MCF 10A (cell line): ENCODE measurements around the gene PTPRM. TPM values are rescaled to one million over a fixed set of nuclear protein-coding genes. Genes with fewer than 3 reads are reported as not detected.
A peak's percentile ranks its signal among the peaks of the same experiment; 100 is the strongest.
"Not testable (repeated sequence)": the region's sequence is repeated elsewhere in the genome, so short reads cannot be mapped to it uniquely, and the experiment has no call there.

Experiments used
- BruUV-seq: library from RNA; stranded (reverse); fragments of 400-500 nt; replicated peaks from 2 replicates; lab custom pipeline; 2021; lab: Mats Ljungman, UMichigan
- CTCF ChIA-PET: fragments of 300-600 bp; sonication (Branson Sonifier 250); formaldehyde crosslinking; extraction: SDS; loops from one replicate; lab custom pipeline; 2021; ENCODE audit warnings: antibody characterized with exemption, inconsistent platforms; lab: Yijun Ruan, JAX
- POLR2A ChIA-PET: fragments of 300-600, 350-650 bp; sonication (Branson Sonifier 250); formaldehyde crosslinking; extraction: SDS; loops from one replicate; lab custom pipeline; 2020; ENCODE audit warnings: antibody characterized with exemption, inconsistent platforms; lab: Yijun Ruan, JAX
- DNase-seq: peaks from one replicate; pipeline ENCODE4 v3.0.0-alpha.2; 2018; ENCODE audit not compliant: unreplicated experiment
- H3K27ac Mint-ChIP-seq: one replicate; pipeline ENCODE4 v1.8.0; 2022; ENCODE audit warnings: mild to moderate bottlenecking, low read depth, mixed read lengths; ENCODE audit not compliant: unreplicated experiment
- H3K27me3 Mint-ChIP-seq: one replicate; pipeline ENCODE4 v1.8.0; 2022; ENCODE audit warnings: mixed read lengths; ENCODE audit not compliant: insufficient read depth, unreplicated experiment
- H3K36me3 Mint-ChIP-seq: one replicate; pipeline ENCODE4 v1.8.0; 2022; ENCODE audit warnings: mild to moderate bottlenecking, moderate library complexity, mixed read lengths; ENCODE audit not compliant: insufficient read depth, unreplicated experiment
- H3K4me1 Mint-ChIP-seq: one replicate; pipeline ENCODE4 v1.8.0; 2022; ENCODE audit warnings: mixed read lengths; ENCODE audit not compliant: insufficient read depth, unreplicated experiment
- H3K4me3 Mint-ChIP-seq: one replicate; pipeline ENCODE4 v1.8.0; 2022; ENCODE audit warnings: mild to moderate bottlenecking, moderate library complexity, mixed read lengths; ENCODE audit not compliant: unreplicated experiment
- H3K9me3 Mint-ChIP-seq: one replicate; pipeline ENCODE4 v1.8.0; 2022; ENCODE audit warnings: mixed read lengths; ENCODE audit not compliant: unreplicated experiment
- intact Hi-C: fragments of 100-400 bp; cut with micrococcal nuclease; formaldehyde crosslinking; loops from 2 replicates; pipeline ENCODE4 v1.14.1; 2022
- total RNA-seq: library from RNA; stranded (reverse); gene quantifications from 2 replicates; pipeline ENCODE4 v1.2.3, GENCODE V29; 2022
- TF ChIP-seq, protein P1 (sequence below): fragments of 200-600 bp; IDR thresholded peaks from one replicate; pipeline ENCODE4 v1.8.0; 2022; ENCODE audit warnings: antibody characterized with exemption, mild to moderate bottlenecking; ENCODE audit not compliant: unreplicated experiment

The PTPRM gene
- total RNA-seq, 1 experiment from 2014 or later: 82.8 TPM

DNA sequence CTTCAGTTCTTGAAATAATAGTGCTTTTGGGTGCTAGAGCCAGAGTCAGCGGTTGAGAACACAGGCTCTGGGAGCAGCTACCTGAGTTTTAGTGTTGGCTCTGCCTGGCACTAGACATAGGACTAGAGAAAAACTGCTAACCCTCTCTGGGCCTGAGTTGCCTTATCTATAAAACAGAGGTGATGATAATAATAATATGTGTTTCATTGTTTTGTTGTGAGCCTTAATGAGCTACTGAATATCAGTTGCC lies 391.7 kb downstream of the PTPRM start:
- no peaks in the 10 kb centered on the region for H3K9me3 Mint-ChIP-seq
- CTCF ChIA-PET: interaction anchor here (0.9 to 2.2 kb wide), 3 partner anchors 10 to 392 kb away, joined by 3 to 9 read pairs (median 4); partner anchors contain the start of gene PTPRM
- POLR2A ChIA-PET: interaction anchor here (0.8 to 2.5 kb wide), 7 partner anchors 12 to 87 kb away, joined by 3 to 15 read pairs (median 4); no protein-coding TSS in a partner anchor
- no peaks in the 10 kb centered on the region for H3K27me3 Mint-ChIP-seq
- peaks cover 37% of the 10 kb centered on the region for H3K4me1 Mint-ChIP-seq
- H3K27ac Mint-ChIP-seq: peak overlapping the region; percentile 78
- DNase-seq: no peak
- TF ChIP-seq, protein P1, sequence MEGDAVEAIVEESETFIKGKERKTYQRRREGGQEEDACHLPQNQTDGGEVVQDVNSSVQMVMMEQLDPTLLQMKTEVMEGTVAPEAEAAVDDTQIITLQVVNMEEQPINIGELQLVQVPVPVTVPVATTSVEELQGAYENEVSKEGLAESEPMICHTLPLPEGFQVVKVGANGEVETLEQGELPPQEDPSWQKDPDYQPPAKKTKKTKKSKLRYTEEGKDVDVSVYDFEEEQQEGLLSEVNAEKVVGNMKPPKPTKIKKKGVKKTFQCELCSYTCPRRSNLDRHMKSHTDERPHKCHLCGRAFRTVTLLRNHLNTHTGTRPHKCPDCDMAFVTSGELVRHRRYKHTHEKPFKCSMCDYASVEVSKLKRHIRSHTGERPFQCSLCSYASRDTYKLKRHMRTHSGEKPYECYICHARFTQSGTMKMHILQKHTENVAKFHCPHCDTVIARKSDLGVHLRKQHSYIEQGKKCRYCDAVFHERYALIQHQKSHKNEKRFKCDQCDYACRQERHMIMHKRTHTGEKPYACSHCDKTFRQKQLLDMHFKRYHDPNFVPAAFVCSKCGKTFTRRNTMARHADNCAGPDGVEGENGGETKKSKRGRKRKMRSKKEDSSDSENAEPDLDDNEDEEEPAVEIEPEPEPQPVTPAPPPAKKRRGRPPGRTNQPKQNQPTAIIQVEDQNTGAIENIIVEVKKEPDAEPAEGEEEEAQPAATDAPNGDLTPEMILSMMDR: no peak
- H3K36me3 Mint-ChIP-seq: peaks cover 18% of the 10 kb centered on the region
- BruUV-seq: no TSS peak
- intact Hi-C loops: no loop called here
- peak overlapping the region; percentile 55 for H3K4me3 Mint-ChIP-seq

DNA sequence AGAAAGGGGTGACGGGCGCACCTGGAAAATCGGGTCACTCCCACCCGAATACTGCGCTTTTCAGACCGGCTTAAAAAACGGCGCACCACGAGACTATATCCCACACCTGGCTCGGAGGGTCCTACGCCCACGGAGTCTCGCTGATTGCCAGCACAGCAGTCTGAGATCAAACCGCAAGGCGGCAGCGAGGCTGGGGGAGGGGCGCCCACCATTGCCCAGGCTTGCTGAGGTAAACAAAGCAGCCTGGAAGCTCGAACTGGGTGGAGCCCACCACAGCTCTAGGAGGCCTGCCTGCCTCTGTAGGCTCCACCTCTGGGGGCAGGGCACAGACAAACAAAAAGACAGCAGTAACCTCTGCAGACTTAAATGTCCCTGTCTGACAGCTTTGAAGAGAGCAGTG lies 399.6 kb downstream of the PTPRM start:
- H3K27ac Mint-ChIP-seq, BruUV-seq, H3K4me3 Mint-ChIP-seq, H3K9me3 Mint-ChIP-seq, DNase-seq, H3K27me3 Mint-ChIP-seq, H3K4me1 Mint-ChIP-seq, intact Hi-C loops, POLR2A ChIA-PET, CTCF ChIA-PET: not testable (repeated sequence)
- H3K36me3 Mint-ChIP-seq: peaks cover 21% of the 10 kb centered on the region

DNA sequence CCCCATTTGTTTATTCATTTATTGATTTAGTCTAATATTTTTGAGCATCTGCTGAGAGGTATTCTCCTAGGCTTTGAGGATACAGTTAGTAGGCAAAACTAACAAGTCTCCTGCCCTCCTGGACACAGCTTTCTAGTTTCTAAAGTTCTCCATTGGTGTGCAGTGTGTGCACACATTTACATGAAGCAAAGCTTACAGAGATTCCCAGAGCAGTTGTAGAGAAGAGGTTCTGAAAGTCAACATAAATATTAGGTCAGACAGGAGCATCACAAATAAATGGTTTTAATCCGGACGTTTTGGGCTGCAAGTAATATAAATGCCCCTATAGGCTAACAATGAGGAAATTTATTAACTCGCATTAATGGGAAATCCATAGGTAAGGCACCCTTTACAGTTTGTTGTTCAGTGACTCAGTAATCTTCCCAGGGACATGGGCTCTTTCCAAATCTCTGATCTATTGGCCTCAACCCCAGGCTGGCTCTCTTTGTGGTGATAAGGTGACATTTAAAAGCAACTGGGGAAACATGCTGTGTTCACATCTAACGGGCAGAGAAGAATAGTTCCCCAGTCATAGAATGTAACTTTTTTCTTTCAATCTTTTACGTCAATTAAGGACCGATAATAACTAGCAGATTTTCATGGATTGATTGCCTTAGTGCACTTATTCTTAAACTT lies 407.2 kb downstream of the PTPRM start:
- Mint-ChIP-seq H3K4me1 (no peaks in the 10 kb centered on the region), H3K27me3 (no peaks in the 10 kb centered on the region), H3K9me3 (no peaks in the 10 kb centered on the region), H3K4me3 (no peak overlapping the region), H3K36me3 (no peaks in the 10 kb centered on the region), H3K27ac (no peak overlapping the region)
- no peak for DNase-seq
- ChIA-PET POLR2A (no interaction called here), CTCF (interaction anchor here (0.6 kb wide), 1 partner anchor 124 kb away, joined by 3 read pairs; no protein-coding TSS in a partner anchor)
- BruUV-seq: no TSS peak
- TF ChIP-seq, protein P1: no peak
- intact Hi-C loops: no loop called here

DNA sequence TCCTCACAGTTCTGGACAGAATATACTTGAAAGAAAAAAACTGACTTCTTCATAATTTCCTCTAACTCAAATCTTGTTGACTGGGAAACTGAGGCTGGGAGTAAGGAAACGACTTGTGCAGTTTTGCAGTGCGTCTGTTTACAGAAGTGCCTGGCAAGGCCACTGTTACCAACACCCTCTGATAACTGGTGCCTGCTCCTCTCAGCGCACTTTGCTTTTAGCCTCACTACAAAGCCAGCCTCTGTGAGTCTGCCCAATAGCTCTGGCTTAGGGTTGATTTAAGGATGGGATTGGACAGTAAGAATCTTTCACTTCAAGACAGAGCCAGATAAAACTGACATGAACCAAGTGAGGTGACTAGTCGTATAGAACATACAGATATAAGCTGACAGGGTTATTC lies 410.8 kb downstream of the PTPRM start:
- TF ChIP-seq, protein P1: no peak
- ChIA-PET CTCF (interaction anchor here (0.6 to 1.6 kb wide), 4 partner anchors 9 to 375 kb away, joined by 3 to 7 read pairs (median 3); no protein-coding TSS in a partner anchor), POLR2A (no interaction called here)
- intact Hi-C loops: no loop called here
- H3K27me3 Mint-ChIP-seq: no peaks in the 10 kb centered on the region
- no peak overlapping the region for H3K27ac Mint-ChIP-seq
- no peak for DNase-seq
- no peak overlapping the region for H3K4me3 Mint-ChIP-seq
- peaks cover 9% of the 10 kb centered on the region for H3K4me1 Mint-ChIP-seq
- H3K9me3 Mint-ChIP-seq: no peaks in the 10 kb centered on the region
- peaks cover 18% of the 10 kb centered on the region for H3K36me3 Mint-ChIP-seq
- BruUV-seq: no TSS peak
